Vagina (tissue), 2 donors: ENCODE data around the gene FHIT. TPM values are rescaled to one million over a fixed set of nuclear protein-coding genes. Genes with fewer than 3 reads are reported as not detected.
A peak's percentile ranks its signal among the peaks of the same experiment; 100 is the strongest.

Experiments
- DNase-seq, 2 donors: peaks; one replicate each; pipeline ENCODE4 v3.0.0-alpha.2; 2017; ENCODE audit errors: extremely low spot score in 2 of 2
- H3K27ac ChIP-seq: fragments of 200-600 bp; sonication (generic); one replicate; pipeline ENCODE4 v1.5.1; 2019
- H3K27me3 ChIP-seq: fragments of 200-600 bp; sonication (generic); one replicate; pipeline ENCODE4 v1.5.1; 2019
- H3K36me3 ChIP-seq, 2 donors: fragments of 200-600 bp; sonication (generic); one replicate each; pipeline ENCODE4 v1.5.1; 2017 to 2019
- H3K4me1 ChIP-seq: fragments of 200-600 bp; sonication (generic); one replicate; pipeline ENCODE4 v1.5.1; 2019
- H3K4me3 ChIP-seq, 2 donors: fragments of 200-600 bp; sonication (generic); 1 replicate in 1 of 2; 2 replicates in 1 of 2; pipeline ENCODE4 v1.5.1; 2016 to 2019
- H3K9me3 ChIP-seq: fragments of 200-600 bp; sonication (generic); one replicate; pipeline ENCODE4 v1.5.1; 2019
- CTCF ChIP-seq, 3 experiments: fragments of 450-650 bp in 2 of 3; fragments of 200-600 bp in 1 of 3; sonication (generic) in 1 of 3; IDR thresholded peaks; one replicate each; pipeline ENCODE4 v1.5.1; 2017 to 2019; ENCODE audit warnings: antibody characterized with exemption in 3 of 3, mild to moderate bottlenecking in 2 of 3, moderate library complexity in 2 of 3
- POLR2A ChIP-seq, 2 donors: fragments of 450-650 bp; IDR thresholded peaks; one replicate each; pipeline ENCODE4 v1.6.1; 2017; ENCODE audit warnings: antibody characterized with exemption in 2 of 2, mild to moderate bottlenecking in 2 of 2, moderate library complexity in 2 of 2
- POLR2AphosphoS5 ChIP-seq, 2 donors: sonication (generic); formaldehyde crosslinking; IDR thresholded peaks; one replicate each; pipeline ENCODE4 v1.9.0; 2017; ENCODE audit warnings: antibody characterized with exemption in 2 of 2, mild to moderate bottlenecking in 2 of 2, low read depth in 1 of 2; ENCODE audit not compliant: insufficient read depth in 1 of 2
- intact Hi-C: fragments of 100-400 bp; cut with DNase I; formaldehyde crosslinking; loops from one replicate; pipeline ENCODE4 v1.15.1; 2023
- total RNA-seq: library from RNA; depleted of rRNA; stranded (reverse); fragments of >200 nt; gene quantifications from one replicate; pipeline ENCODE4 v1.2.3, GENCODE V29; 2016

FHIT gene
- total RNA-seq, 1 donor from 2014 or later = 7.9 TPM

GRCh38 chr3:60023189-60023588 lies 1228.1 kb downstream of the FHIT start:
- intact Hi-C loops = no loop called here
- no peak for DNase-seq

GRCh38 chr3:60017631-60018030 lies 1233.6 kb downstream of the FHIT start:
- intact Hi-C loops = no loop called here
- Histone ChIP-seq H3K4me1 (no peaks in the 10 kb centered on the region), H3K27me3 (no peaks in the 10 kb centered on the region), H3K36me3 (no peaks in the 10 kb centered on the region), H3K9me3 (no peaks in the 10 kb centered on the region), H3K27ac (no peak overlapping the region), H3K4me3 (no peak overlapping the region)
- TF ChIP-seq POLR2AphosphoS5 (IDR thresholded peaks at IDR 0.05; ENCODE audit: insufficient read depth in 1 of 2, low read depth in 1 of 2) (no peak), CTCF (IDR thresholded peaks at IDR 0.05) (no peak), POLR2A (IDR thresholded peaks at IDR 0.05) (no peak)
- DNase-seq = no peak

More at GRCh38 chr3:60023189-60023588, 1228.1 kb downstream of the FHIT start:
- Histone ChIP-seq H3K36me3 (no peaks in the 10 kb centered on the region), H3K27ac (no peak overlapping the region), H3K4me3 (no peak overlapping the region), H3K9me3 (no peaks in the 10 kb centered on the region), H3K27me3 (no peaks in the 10 kb centered on the region), H3K4me1 (peaks cover 10% of the 10 kb centered on the region)
- no peak for TF ChIP-seq CTCF (IDR thresholded peaks at IDR 0.05)
- no peak for TF ChIP-seq POLR2AphosphoS5 (IDR thresholded peaks at IDR 0.05; ENCODE audit: insufficient read depth in 1 of 2, low read depth in 1 of 2)
- no peak for TF ChIP-seq POLR2A (IDR thresholded peaks at IDR 0.05)

- intact Hi-C loops = no loop called here
- no peak for TF ChIP-seq CTCF (IDR thresholded peaks at IDR 0.05)
- TF ChIP-seq POLR2AphosphoS5 (IDR thresholded peaks at IDR 0.05; ENCODE audit: insufficient read depth in 1 of 2, low read depth in 1 of 2) = no peak
- TF ChIP-seq POLR2A (IDR thresholded peaks at IDR 0.05) = no peak
These were observed 1236.1 kb downstream of the FHIT start for GRCh38 chr3:60015032-60015705.

GRCh38 chr3:60013241-60013640 lies 1238.0 kb downstream of the FHIT start:
- no peak for DNase-seq
- Histone ChIP-seq H3K4me1 (peaks cover 9% of the 10 kb centered on the region), H3K36me3 (no peaks in the 10 kb centered on the region), H3K27me3 (no peaks in the 10 kb centered on the region), H3K27ac (no peak overlapping the region), H3K9me3 (no peaks in the 10 kb centered on the region), H3K4me3 (no peak overlapping the region)
- TF ChIP-seq POLR2AphosphoS5 (IDR thresholded peaks at IDR 0.05; ENCODE audit: insufficient read depth in 1 of 2, low read depth in 1 of 2) (no peak), CTCF (IDR thresholded peaks at IDR 0.05) (no peak), POLR2A (IDR thresholded peaks at IDR 0.05) (no peak)
- intact Hi-C loops = no loop called here

More at GRCh38 chr3:60015032-60015705, 1236.1 kb downstream of the FHIT start:
- Histone ChIP-seq H3K4me1 (peaks cover 9% of the 10 kb centered on the region), H3K4me3 (no peak overlapping the region), H3K27me3 (no peaks in the 10 kb centered on the region), H3K9me3 (no peaks in the 10 kb centered on the region), H3K27ac (no peak overlapping the region), H3K36me3 (no peaks in the 10 kb centered on the region)
- no peak for DNase-seq

GRCh38 chr3:60011218-60011617 lies 1240.0 kb downstream of the FHIT start:
- no peaks in the 10 kb centered on the region for H3K27me3 ChIP-seq
- intact Hi-C loops = no loop called here
- TF ChIP-seq CTCF (IDR thresholded peaks at IDR 0.05) (no peak), POLR2A (IDR thresholded peaks at IDR 0.05) (no peak), POLR2AphosphoS5 (IDR thresholded peaks at IDR 0.05; ENCODE audit: insufficient read depth in 1 of 2, low read depth in 1 of 2) (no peak)
- no peak for DNase-seq
- peaks cover 9% of the 10 kb centered on the region for H3K4me1 ChIP-seq
- H3K36me3 ChIP-seq = no peaks in the 10 kb centered on the region
- H3K27ac ChIP-seq = no peak overlapping the region
- peak overlapping the region in 1 of 2 donors; percentile 2 for H3K4me3 ChIP-seq
- no peaks in the 10 kb centered on the region for H3K9me3 ChIP-seq
